GM18907 (cell line): ENCODE measurements around the gene EMCN.
"Not testable (repeated sequence)": the region's sequence is repeated elsewhere in the genome, so short reads cannot be mapped to it uniquely, and the experiment has no call there.

Experiments used
- ATAC-seq: cut with Tn5 transposase; IDR thresholded peaks from one replicate; pipeline ENCODE4 v1.9.1; 2021; ENCODE audit warnings: mild to moderate bottlenecking, moderate library complexity; ENCODE audit not compliant: unreplicated experiment

Gene EMCN

DNA sequence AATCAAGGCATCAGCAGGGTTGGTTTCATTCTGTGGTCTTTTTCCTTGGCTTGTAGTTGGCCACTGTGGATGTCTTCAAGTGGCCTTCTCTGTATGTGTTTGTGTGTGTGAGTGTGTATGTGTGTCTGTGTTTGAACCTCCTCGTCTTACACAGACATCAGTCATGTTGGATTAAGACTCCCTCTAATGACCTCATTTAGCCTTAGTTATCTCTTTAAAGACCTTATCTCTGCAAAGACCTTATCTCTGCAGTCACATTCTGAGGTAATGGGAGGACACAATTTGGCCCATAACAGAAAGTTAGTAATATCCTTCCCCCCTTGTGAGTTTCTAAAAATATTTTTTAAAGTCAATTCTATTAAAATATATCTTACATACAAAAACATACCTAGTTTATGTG is 126.7 kb downstream of the EMCN start:
- ATAC-seq, result no peak

DNA sequence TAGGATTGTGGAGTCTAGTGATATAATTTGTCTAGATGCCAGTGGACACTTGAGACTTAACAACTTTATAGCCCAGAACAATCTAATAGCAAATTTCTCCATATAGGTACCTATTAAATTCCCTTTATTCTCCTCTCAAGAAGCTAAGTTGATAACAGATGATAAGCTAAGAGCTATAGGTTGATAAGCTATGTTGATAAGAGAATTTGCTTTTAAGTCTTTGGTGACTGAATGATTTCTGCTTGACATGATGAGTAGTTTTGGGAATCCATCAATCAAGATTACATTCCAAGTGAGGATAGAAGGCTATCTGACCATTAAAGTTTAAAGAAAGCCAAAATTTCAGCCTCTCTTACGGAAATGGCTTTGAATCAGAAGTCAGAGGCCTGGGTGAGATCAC is 131.6 kb downstream of the EMCN start:
- no peak for ATAC-seq

DNA sequence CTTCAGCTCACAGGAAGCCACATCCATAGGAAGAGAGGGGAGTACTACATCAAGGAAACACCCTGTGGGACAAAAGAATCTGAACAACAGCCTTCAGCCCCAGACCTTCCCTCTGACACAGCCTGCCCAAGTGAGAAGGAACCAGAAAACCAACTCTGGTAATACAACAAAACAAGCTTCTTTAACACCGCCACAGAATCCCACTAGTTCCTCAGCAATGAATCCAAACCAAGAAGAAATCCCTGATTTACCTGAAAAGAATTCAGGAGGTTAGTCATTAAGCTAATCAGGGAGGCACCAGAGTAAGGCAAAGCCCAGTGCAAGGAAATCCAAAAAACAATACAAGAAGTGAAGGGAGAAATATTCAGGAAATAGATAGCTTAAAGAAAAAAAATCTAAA is 137.4 kb downstream of the EMCN start:
- not testable (repeated sequence) for ATAC-seq

DNA sequence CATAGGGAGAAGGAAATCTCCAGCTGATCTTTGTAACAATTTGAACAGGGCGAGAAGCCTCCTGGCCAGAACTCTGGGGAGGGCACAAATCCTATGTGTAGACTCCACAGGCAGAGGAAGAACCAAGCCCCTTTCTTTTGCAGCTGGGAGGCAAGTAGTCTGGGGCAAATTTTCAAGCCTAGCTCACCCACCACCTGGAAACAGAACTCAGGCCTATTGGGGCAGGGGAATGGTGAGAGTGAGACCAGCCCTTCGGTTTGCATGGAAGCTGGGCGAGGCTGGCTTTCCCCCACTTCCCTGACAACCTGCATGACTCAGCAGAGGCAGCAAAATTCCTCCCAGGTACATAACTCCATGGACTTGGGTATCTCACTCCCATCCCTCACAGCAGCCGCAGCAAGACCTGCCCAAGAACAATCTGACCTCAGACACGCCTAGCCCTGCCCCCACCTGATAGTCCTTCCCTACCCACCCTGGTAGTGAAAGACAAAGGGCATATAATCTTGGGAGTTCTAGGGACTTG is 138.2 kb downstream of the EMCN start:
- ATAC-seq, result no peak

DNA sequence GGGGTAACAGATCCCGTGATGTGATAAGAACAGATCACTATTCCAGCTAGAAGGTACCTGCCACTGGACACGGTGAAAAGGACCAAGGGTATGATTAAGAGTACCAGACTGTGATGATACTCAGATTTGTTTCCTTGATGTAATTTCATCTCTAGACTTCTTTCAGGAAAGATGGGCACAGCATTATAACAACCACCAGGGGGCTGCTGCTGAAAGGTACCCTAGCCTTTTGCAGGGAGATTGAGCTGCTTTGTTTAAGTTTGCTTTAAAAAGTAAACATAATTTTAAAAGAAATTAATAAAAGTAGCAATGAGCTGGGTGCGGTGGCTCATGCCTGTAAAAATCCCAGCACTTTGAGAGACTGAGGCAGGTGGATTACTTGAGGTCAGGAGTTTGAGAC is 145.4 kb downstream of the EMCN start:
- ATAC-seq, result no peak

DNA sequence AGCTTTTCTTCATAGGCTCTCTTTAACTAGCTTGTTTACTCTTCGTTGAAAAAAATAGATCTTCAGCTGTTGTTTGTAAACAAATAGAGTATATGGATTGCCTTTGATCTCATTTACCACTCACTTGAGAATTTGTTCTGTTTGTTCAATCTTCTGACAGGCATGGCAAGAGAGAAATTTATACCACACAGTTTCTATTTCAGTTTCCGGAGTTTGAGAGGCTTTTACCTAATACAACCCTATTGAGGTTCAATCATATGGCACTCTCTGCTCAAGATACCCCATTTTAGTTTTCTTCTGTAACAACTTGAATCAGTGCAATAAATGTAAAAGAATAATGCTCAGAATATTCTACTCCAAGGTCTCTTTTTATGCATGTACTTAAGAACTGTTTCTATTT is 148.0 kb downstream of the EMCN start:
- no peak for ATAC-seq

DNA sequence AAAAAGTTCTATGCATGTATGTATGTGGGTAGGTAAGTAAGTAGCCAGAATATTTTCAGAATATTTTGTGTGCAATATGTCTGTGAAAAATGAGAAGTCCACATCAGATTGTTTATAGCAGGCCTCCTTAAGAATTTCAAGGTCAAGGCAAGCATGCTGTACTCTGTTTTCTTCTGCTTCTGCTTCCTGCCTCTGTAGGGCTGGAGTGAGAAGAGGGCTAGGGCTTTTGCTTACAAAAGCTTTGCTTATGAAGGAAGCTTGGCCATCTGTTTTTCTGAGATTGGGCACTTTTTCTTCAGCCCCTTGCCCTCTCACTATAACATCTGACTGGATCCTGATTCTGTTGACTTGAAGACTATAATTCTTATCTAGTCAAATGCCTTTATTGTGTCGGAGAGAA is 150.4 kb downstream of the EMCN start:
- ATAC-seq, result no peak

DNA sequence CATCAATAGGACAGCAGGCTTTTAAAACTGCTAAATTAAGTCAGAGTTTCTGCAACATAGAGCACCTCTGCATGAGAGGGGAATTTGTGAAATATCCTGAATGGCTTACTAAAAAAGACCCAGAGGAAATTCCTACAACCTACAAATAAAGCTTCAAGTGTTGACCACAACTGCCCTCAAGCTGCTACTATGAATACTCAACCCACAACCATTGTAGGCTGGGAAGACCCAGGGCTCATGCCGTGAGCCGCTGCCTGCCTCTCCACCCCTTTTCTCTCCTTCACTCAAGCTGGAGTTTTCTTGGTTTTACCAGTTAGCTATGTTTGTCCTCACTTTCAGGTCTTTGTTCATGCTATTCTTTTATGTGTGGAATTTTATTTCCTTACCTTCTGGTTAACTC is 151.6 kb downstream of the EMCN start:
- ATAC-seq, result no peak

DNA sequence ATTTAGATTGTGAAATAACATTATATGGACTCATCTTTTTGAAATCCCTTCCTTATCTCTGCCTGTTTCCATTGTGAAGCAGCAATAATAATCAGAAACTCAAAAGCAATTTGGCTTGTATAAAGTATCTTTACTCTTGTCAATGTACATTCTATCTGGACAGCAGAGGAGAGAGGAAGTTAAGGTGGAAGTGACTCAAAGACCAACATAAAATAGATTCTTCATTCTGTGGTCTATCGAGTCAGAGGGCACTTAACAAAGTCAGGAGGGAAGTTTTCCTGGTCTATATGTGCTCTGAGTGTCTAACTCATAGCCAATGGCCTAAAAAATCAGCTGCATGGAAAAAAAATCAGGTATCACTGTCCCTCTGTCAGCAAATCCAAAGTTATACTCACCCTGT is 155.5 kb downstream of the EMCN start:
- no peak for ATAC-seq

DNA sequence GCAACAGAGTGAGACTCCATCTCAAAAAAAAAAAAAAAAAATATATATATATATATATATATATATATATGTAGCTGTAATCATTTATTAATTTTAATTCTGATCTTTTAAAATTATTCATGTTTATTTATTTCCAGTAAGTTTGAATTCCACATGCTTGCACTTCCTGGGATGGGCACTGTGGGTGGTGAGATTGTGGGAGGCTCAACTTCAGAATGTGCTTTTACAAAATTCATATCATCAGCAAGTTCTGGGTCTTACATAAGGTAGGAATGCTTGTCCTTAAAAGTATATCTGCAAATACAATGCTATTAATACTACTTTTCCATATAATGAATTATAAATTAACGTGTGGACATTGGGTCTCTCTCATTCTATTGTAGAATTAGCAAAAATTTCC is 156.5 kb downstream of the EMCN start:
- no peak for ATAC-seq

DNA sequence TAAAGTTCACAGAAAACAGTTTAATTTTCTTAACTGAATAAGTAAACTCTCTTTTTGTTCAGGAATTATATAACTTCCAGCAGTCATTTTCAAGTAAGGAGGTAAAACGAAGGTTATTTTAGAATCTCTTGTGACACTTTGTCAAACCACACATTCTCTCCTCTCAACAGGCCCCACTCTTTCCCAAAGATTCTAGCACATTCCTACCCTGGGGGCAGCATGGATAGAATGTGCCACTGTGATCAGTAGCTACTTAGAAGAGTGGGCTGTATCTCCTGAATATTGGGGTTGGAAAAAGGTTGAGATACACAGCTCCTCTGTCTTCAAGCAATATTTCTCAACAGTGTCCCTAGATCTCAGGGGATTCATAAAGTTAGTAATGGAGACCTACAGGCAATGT is 157.6 kb downstream of the EMCN start:
- ATAC-seq, result no peak

DNA sequence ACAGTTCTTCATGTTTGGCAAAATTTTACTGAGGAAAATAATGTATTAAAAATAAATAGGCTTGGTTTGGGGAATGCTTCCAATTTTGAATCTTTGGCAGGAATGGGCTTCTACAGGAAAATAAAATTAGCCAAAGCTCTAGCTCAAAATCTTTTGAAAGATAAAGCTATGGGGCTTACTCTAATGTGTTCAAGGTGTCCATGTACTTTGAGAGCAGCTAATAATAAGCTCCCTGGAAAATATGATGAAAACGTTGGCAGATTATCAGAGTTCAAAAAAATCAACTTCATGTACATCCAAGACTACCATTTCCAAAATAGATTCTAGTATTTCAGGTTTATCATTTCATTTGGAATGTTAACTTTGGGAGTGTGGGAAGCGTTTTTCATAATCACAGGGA is 158.4 kb downstream of the EMCN start:
- no peak for ATAC-seq

DNA sequence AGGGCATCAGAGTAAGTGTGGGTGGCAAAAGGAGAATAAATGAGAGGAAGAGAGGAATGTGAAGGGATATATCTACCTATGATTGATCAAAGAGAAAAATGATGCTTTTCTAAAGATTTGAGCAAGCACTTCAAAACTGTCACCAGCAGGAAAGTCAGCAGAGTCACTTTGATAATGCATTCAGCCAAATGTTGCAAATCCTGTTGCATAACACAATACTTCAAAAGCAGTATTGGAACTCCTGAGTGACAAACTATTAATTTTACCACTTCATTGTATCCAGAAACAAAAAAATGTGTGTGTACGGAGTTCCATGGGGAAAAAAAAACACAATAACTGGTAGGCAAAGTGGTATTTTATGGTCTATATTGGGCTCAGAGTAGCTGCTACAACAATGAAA is 160.3 kb downstream of the EMCN start:
- no peak for ATAC-seq

DNA sequence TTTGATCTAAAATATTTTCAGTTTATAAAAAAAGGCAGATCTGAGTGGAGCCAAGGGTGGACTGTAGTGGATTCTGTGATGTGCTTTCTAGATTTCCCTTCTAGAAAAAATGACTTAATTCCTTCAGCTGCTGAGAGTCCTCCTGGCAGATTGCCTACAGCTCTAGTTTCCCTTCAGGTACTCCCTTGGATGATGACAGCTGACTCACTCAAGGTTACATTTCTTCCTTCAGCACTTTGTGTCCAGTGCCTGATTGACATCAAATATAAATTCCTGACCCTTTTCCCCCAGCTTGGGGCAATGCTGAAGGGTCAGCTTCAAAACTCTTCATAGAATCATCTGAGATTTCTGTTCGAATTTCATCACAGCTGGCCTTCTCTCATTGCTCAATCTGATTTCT is 161.7 kb downstream of the EMCN start:
- ATAC-seq, result no peak

DNA sequence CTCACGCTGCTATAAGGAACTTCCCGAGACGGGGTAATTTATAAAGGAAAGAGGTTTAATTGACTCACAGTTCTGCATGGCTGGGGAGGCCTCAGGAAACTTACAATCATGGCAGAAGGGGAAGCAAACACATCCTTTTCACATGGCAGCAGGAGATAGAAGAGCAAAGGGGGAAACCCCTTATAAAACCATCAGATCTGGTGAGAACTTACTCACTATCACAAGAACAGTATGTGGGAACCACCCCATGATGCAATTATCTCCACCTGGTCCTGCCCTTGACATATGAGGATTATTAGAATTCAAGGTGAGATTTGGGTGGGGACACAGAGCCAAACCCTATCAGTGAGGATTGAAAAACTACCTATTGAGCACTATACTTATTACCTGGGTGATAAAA is 165.5 kb downstream of the EMCN start:
- ATAC-seq, result not testable (repeated sequence)

DNA sequence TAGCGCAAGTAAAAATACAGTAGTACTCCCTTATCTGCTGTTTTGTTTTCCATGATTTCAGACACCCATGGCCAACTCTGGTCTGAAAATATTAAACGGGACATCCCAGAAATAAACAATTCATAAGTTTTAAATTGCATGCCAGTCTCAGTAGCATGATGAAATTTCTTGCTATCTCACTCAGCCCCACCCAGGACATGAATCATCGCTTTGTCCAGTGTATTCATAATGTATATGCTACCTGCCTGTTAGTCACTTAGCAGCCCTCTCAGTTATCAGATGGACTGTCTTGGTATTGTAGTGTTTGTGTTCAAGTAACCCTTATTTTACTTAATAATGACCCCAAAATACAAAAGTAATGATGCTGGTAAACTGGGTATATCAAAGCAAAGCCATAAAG is 169.3 kb downstream of the EMCN start:
- no peak for ATAC-seq

DNA sequence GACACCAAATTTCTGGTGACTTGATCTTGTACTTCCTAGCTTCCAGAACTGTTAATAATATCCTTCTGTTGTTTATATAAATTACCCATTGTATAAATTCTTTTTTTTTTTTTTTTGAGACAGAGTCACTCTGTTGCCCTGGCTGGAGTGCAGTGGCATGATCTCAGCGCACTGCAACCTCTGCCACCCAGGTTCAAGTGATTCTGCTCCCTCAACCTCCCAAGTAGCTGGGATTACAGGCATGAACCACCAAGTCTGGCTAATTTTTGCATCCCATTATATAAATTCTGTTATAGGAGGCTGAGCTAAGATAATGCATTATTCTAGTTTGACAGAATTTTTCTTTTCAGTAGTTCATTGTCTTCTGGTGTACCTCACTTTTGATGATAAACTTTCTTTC is 170.6 kb downstream of the EMCN start:
- ATAC-seq, result no peak

DNA sequence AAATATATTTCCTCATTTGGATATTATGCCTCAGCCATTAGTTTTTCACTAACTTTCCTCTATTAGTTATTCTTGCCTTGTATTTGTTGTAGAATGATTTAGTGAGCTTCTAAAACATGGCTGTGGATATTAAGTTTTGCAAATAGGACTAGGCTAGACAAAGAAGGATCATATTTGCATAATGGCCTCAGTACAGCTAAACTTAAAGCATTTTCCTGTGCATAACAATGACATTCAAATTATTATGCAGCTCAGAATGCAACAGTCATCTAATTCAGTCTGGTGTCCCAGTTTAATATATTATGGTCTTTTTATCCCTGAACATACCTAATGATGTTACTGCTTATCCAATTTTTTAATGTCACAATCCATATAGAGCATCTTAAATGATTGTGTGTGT is 172.2 kb downstream of the EMCN start:
- no peak for ATAC-seq
